ENCODE results near the gene SOX12.
"Not testable (repeated sequence)": the region's sequence is repeated elsewhere in the genome, so short reads cannot be mapped to it uniquely, and the experiment has no call there.

SOX12 gene

GRCh38 chr20:366719-367485 lies 41.5 kb downstream of the SOX12 start:
- Mint-ChIP-seq H3K4me1 (ENCODE audit: low read depth in 2 of 2) (peaks cover 4 to 6% of the 10 kb centered on the region in 2 donors), H3K36me3 (ENCODE audit: insufficient read depth) (no peaks in the 10 kb centered on the region), H3K4me3 (no peak overlapping the region), H3K27me3 (peaks cover 13 to 27% of the 10 kb centered on the region in 2 donors), H3K9me3 (no peaks in the 10 kb centered on the region), H3K27ac (no peak overlapping the region)
- DNase-seq (no peak), ATAC-seq (replicated peaks) (no peak)

GRCh38 chr20:367486-367887 lies 42.1 kb downstream of the SOX12 start:
- peaks cover 4% of the 10 kb centered on the region in 2 donors for H3K4me1 Mint-ChIP-seq (ENCODE audit: low read depth in 2 of 2)
- no peak for ATAC-seq (replicated peaks)
- H3K4me3 Mint-ChIP-seq: no peak overlapping the region

GRCh38 chr20:368915-369314 lies 43.6 kb downstream of the SOX12 start:
- Mint-ChIP-seq H3K27ac (no peak overlapping the region), H3K4me3 (no peak overlapping the region), H3K4me1 (ENCODE audit: low read depth in 2 of 2) (peaks cover 3 to 4% of the 10 kb centered on the region in 2 donors), H3K36me3 (ENCODE audit: insufficient read depth) (no peaks in the 10 kb centered on the region), H3K9me3 (no peaks in the 10 kb centered on the region), H3K27me3 (peaks cover 13 to 27% of the 10 kb centered on the region in 2 donors)
- ATAC-seq (replicated peaks) (no peak), DNase-seq (no peak)

More at GRCh38 chr20:367486-367887, 42.1 kb downstream of the SOX12 start:
- Mint-ChIP-seq H3K9me3 (no peaks in the 10 kb centered on the region), H3K27ac (no peak overlapping the region), H3K27me3 (peaks cover 13 to 27% of the 10 kb centered on the region in 2 donors), H3K36me3 (ENCODE audit: insufficient read depth) (no peaks in the 10 kb centered on the region)
- no peak for DNase-seq

- Mint-ChIP-seq H3K9me3 (no peaks in the 10 kb centered on the region), H3K27ac (no peak overlapping the region), H3K36me3 (ENCODE audit: insufficient read depth) (no peaks in the 10 kb centered on the region), H3K27me3 (peaks cover 13 to 27% of the 10 kb centered on the region in 2 donors), H3K4me3 (no peak overlapping the region), H3K4me1 (ENCODE audit: low read depth in 2 of 2) (peaks cover 3 to 4% of the 10 kb centered on the region in 2 donors)
- no peak for ATAC-seq (replicated peaks)
- no peak for DNase-seq
Measured at GRCh38 chr20:370151-370600, 44.8 kb downstream of the SOX12 start.

GRCh38 chr20:370977-371754 lies 45.8 kb downstream of the SOX12 start:
- Mint-ChIP-seq H3K27me3 (peaks cover 13 to 27% of the 10 kb centered on the region in 2 donors), H3K9me3 (no peaks in the 10 kb centered on the region), H3K4me1 (ENCODE audit: low read depth in 2 of 2) (peaks cover 0 to 3% of the 10 kb centered on the region in 2 donors), H3K4me3 (no peak overlapping the region), H3K27ac (no peak overlapping the region), H3K36me3 (ENCODE audit: insufficient read depth) (no peaks in the 10 kb centered on the region)
- DNase-seq: no peak
- ATAC-seq (replicated peaks): no peak

- H3K27ac Mint-ChIP-seq: peak overlapping the region in 1 of 2 donors; percentile 59
- peaks cover 0 to 3% of the 10 kb centered on the region in 2 donors for H3K4me1 Mint-ChIP-seq (ENCODE audit: low read depth in 2 of 2)
- DNase-seq (no peak), ATAC-seq (replicated peaks) (no peak)
- no peak overlapping the region for H3K4me3 Mint-ChIP-seq
- H3K36me3 Mint-ChIP-seq (ENCODE audit: insufficient read depth): no peaks in the 10 kb centered on the region
- no peaks in the 10 kb centered on the region for H3K9me3 Mint-ChIP-seq
- H3K27me3 Mint-ChIP-seq: peaks cover 13 to 27% of the 10 kb centered on the region in 2 donors
Measured at GRCh38 chr20:371755-372542, 46.6 kb downstream of the SOX12 start.

- peaks cover 13 to 24% of the 10 kb centered on the region in 2 donors for H3K27me3 Mint-ChIP-seq
- DNase-seq; H3K36me3 Mint-ChIP-seq (ENCODE audit: insufficient read depth); ATAC-seq (replicated peaks); H3K27ac Mint-ChIP-seq; H3K4me1 Mint-ChIP-seq (ENCODE audit: low read depth in 2 of 2); H3K9me3 Mint-ChIP-seq; H3K4me3 Mint-ChIP-seq: not testable (repeated sequence)
Measured at GRCh38 chr20:372543-373082, 47.3 kb downstream of the SOX12 start.

- Mint-ChIP-seq H3K4me1 (ENCODE audit: low read depth in 2 of 2) (peaks cover 0 to 3% of the 10 kb centered on the region in 2 donors), H3K36me3 (ENCODE audit: insufficient read depth) (no peaks in the 10 kb centered on the region), H3K27me3 (peaks cover 13 to 17% of the 10 kb centered on the region in 2 donors), H3K4me3 (no peak overlapping the region), H3K27ac (no peak overlapping the region), H3K9me3 (no peaks in the 10 kb centered on the region)
- no peak for ATAC-seq (replicated peaks)
- no peak for DNase-seq
Measured at GRCh38 chr20:373171-373890, 48.0 kb downstream of the SOX12 start.

- no peak overlapping the region for H3K27ac Mint-ChIP-seq
- H3K4me1 Mint-ChIP-seq (ENCODE audit: low read depth in 2 of 2): no peaks in the 10 kb centered on the region
- no peak for ATAC-seq (replicated peaks)
- no peaks in the 10 kb centered on the region for H3K9me3 Mint-ChIP-seq
- H3K27me3 Mint-ChIP-seq: no peaks in the 10 kb centered on the region
- DNase-seq: no peak
- peaks cover 3% of the 10 kb centered on the region for H3K36me3 Mint-ChIP-seq (ENCODE audit: insufficient read depth)
- H3K4me3 Mint-ChIP-seq: no peak overlapping the region
Measured at GRCh38 chr20:375265-375889, 50.0 kb downstream of the SOX12 start.

- Mint-ChIP-seq H3K4me3 (no peak overlapping the region), H3K9me3 (no peaks in the 10 kb centered on the region)
Measured at GRCh38 chr20:376089-376488, 50.7 kb downstream of the SOX12 start.

GRCh38 chr20:376750-377149 lies 51.4 kb downstream of the SOX12 start:
- DNase-seq (no peak), ATAC-seq (replicated peaks) (no peak)
- Mint-ChIP-seq H3K4me3 (no peak overlapping the region), H3K27ac (no peak overlapping the region), H3K36me3 (ENCODE audit: insufficient read depth) (peaks cover 8% of the 10 kb centered on the region), H3K4me1 (ENCODE audit: low read depth in 2 of 2) (no peaks in the 10 kb centered on the region), H3K9me3 (no peaks in the 10 kb centered on the region), H3K27me3 (no peaks in the 10 kb centered on the region)

More at GRCh38 chr20:376089-376488, 50.7 kb downstream of the SOX12 start:
- Mint-ChIP-seq H3K4me1 (ENCODE audit: low read depth in 2 of 2) (no peaks in the 10 kb centered on the region), H3K36me3 (ENCODE audit: insufficient read depth) (peaks cover 8% of the 10 kb centered on the region), H3K27me3 (no peaks in the 10 kb centered on the region), H3K27ac (no peak overlapping the region)
- ATAC-seq (replicated peaks): no peak
- DNase-seq: no peak

- H3K4me3 Mint-ChIP-seq; DNase-seq; H3K4me1 Mint-ChIP-seq (ENCODE audit: low read depth in 2 of 2); H3K27ac Mint-ChIP-seq; H3K27me3 Mint-ChIP-seq; ATAC-seq (replicated peaks); H3K9me3 Mint-ChIP-seq: not testable (repeated sequence)
- H3K36me3 Mint-ChIP-seq (ENCODE audit: insufficient read depth): peaks cover 14% of the 10 kb centered on the region
Measured at GRCh38 chr20:377578-377977, 52.2 kb downstream of the SOX12 start.

All from effector memory CD8-positive, alpha-beta T cell (primary cell).